ENCODE measurements around the gene DOCK7.

GRCh38 chr1:62436039-62436465 lies 252.1 kb downstream of the DOCK7 start:
- TF ChIP-seq, protein P1, sequence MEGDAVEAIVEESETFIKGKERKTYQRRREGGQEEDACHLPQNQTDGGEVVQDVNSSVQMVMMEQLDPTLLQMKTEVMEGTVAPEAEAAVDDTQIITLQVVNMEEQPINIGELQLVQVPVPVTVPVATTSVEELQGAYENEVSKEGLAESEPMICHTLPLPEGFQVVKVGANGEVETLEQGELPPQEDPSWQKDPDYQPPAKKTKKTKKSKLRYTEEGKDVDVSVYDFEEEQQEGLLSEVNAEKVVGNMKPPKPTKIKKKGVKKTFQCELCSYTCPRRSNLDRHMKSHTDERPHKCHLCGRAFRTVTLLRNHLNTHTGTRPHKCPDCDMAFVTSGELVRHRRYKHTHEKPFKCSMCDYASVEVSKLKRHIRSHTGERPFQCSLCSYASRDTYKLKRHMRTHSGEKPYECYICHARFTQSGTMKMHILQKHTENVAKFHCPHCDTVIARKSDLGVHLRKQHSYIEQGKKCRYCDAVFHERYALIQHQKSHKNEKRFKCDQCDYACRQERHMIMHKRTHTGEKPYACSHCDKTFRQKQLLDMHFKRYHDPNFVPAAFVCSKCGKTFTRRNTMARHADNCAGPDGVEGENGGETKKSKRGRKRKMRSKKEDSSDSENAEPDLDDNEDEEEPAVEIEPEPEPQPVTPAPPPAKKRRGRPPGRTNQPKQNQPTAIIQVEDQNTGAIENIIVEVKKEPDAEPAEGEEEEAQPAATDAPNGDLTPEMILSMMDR (IDR thresholded peaks at IDR 0.05; ENCODE audit: low read depth, low read length, poor library complexity, severe bottlenecking): no peak
- TF ChIP-seq EZH2phosphoT487 (IDR thresholded peaks at IDR 0.05; ENCODE audit: borderline replicate concordance, low read length): no peak

Data from DOHH2 (cell line).